SK-N-SH treated with all-trans-retinoic acid at 6 μM for 48 hours (cell line): ENCODE measurements around the gene MTPN.

ENCODE experiments used
- ATAC-seq: fragments of 200-7000 bp; cut with Tn5 transposase; 3 replicates; pipeline ENCODE4 v1.9.1; 2020; ENCODE audit warnings: mild to moderate bottlenecking, moderate library complexity
- ARNTL ChIP-seq: fragments of 450-650 bp; formaldehyde crosslinking; IDR thresholded peaks from 2 replicates; pipeline ENCODE4 v1.5.0; 2020; ENCODE audit warnings: low read depth, mild to moderate bottlenecking, moderate library complexity, borderline replicate concordance
- BACH2 ChIP-seq: fragments of 250-450 bp; sonication (Bioruptor Pico); IDR thresholded peaks from 2 replicates; pipeline ENCODE4 v1.9.0; 2021; ENCODE audit warnings: mild to moderate bottlenecking, borderline replicate concordance
- CREB5 ChIP-seq: fragments of 250-450 bp; sonication (Bioruptor Pico); IDR thresholded peaks from 2 replicates; pipeline ENCODE4 v1.5.1; 2020; ENCODE audit warnings: low read depth, mild to moderate bottlenecking, moderate library complexity
- CSDC2 ChIP-seq: fragments of 250-450 bp; sonication (Bioruptor Pico); IDR thresholded peaks from 2 replicates; pipeline ENCODE4 v1.5.0; 2020; ENCODE audit warnings: mild to moderate bottlenecking, moderate library complexity
- CSRNP3 ChIP-seq: fragments of 250-450 bp; sonication (Bioruptor Pico); IDR thresholded peaks from 2 replicates; pipeline ENCODE4 v1.5.1; 2021; ENCODE audit warnings: mild to moderate bottlenecking, moderate library complexity
- ESRRG ChIP-seq: fragments of 250-450 bp; sonication (Bioruptor Pico); IDR thresholded peaks from 2 replicates; pipeline ENCODE4 v1.6.1; 2021; ENCODE audit warnings: mild to moderate bottlenecking
- GLIS3 ChIP-seq: fragments of 250-450 bp; sonication (Bioruptor Pico); IDR thresholded peaks from 2 replicates; pipeline ENCODE4 v1.5.0; 2020; ENCODE audit warnings: mild to moderate bottlenecking, moderate library complexity
- ISL1 ChIP-seq: fragments of 250-450 bp; sonication (Bioruptor Pico); IDR thresholded peaks from 2 replicates; pipeline ENCODE4 v2.1.2; 2022; ENCODE audit warnings: mild to moderate bottlenecking, moderate library complexity
- OSR1 ChIP-seq: fragments of 250-450 bp; sonication (Bioruptor Pico); IDR thresholded peaks from 2 replicates; pipeline ENCODE4 v1.8.0; 2022; ENCODE audit warnings: moderate library complexity, mild to moderate bottlenecking, inconsistent platforms
- PATZ1 ChIP-seq: fragments of 250-450 bp; sonication (Bioruptor Pico); IDR thresholded peaks from 2 replicates; pipeline ENCODE4 v1.8.0; 2020; ENCODE audit warnings: mild to moderate bottlenecking, moderate library complexity, borderline replicate concordance
- POU6F1 ChIP-seq: fragments of 250-450 bp; sonication (Bioruptor Pico); IDR thresholded peaks from 2 replicates; pipeline ENCODE4 v1.8.0; 2021; ENCODE audit warnings: low read depth, mild to moderate bottlenecking, moderate library complexity, borderline replicate concordance
- PPARA ChIP-seq: fragments of 250-450 bp; sonication (Bioruptor Pico); IDR thresholded peaks from 2 replicates; pipeline ENCODE4 v1.5.0; 2020; ENCODE audit warnings: mild to moderate bottlenecking, borderline replicate concordance
- RARB ChIP-seq: fragments of 250-450 bp; sonication (Bioruptor Pico); IDR thresholded peaks from 2 replicates; pipeline ENCODE4 v1.8.0; 2021; ENCODE audit warnings: mild to moderate bottlenecking, moderate library complexity
- SNAI2 ChIP-seq: fragments of 250-450 bp; sonication (Bioruptor Pico); IDR thresholded peaks from 2 replicates; pipeline ENCODE4 v1.5.0; 2020; ENCODE audit warnings: mild to moderate bottlenecking, moderate library complexity
- TCF4 ChIP-seq: fragments of 250-450 bp; sonication (Bioruptor Pico); IDR thresholded peaks from 2 replicates; pipeline ENCODE4 v1.8.0; 2021; ENCODE audit warnings: mild to moderate bottlenecking, moderate library complexity, borderline replicate concordance
- TOX ChIP-seq: fragments of 250-450 bp; sonication (Bioruptor Pico); IDR thresholded peaks from 2 replicates; pipeline ENCODE4 v1.8.0; 2021; ENCODE audit warnings: mild to moderate bottlenecking, moderate library complexity, borderline replicate concordance
- TSHZ2 ChIP-seq: fragments of 250-450 bp; sonication (Bioruptor Pico); IDR thresholded peaks from 2 replicates; pipeline ENCODE4 v1.5.0; 2020; ENCODE audit warnings: mild to moderate bottlenecking, moderate library complexity
- ZC3H10 ChIP-seq: fragments of 250-450 bp; sonication (Bioruptor Pico); IDR thresholded peaks from 2 replicates; pipeline ENCODE4 v1.5.1; 2021; ENCODE audit warnings: mild to moderate bottlenecking, moderate library complexity
- ZFP3 ChIP-seq: fragments of 250-450 bp; sonication (Bioruptor Pico); IDR thresholded peaks from 2 replicates; pipeline ENCODE4 v1.5.0; 2020; ENCODE audit warnings: mild to moderate bottlenecking, moderate library complexity
- ZFP30 ChIP-seq: fragments of 450-650 bp; formaldehyde crosslinking; IDR thresholded peaks from 2 replicates; pipeline ENCODE4 v1.5.0; 2022; ENCODE audit warnings: mild to moderate bottlenecking, moderate library complexity
- ZNF565 ChIP-seq: fragments of 450-650 bp; formaldehyde crosslinking; conservative IDR thresholded peaks from 2 replicates; pipeline ENCODE4 v1.5.0; 2020; ENCODE audit warnings: low read depth, mild to moderate bottlenecking, moderate library complexity
- ZNF70 ChIP-seq: fragments of 450-650 bp; formaldehyde crosslinking; IDR thresholded peaks from 2 replicates; pipeline ENCODE4 v1.5.0; 2020; ENCODE audit warnings: mild to moderate bottlenecking, moderate library complexity
- ZNF8 ChIP-seq: fragments of 450-650 bp; formaldehyde crosslinking; IDR thresholded peaks from 2 replicates; pipeline ENCODE4 v1.5.0; 2020; ENCODE audit warnings: mild to moderate bottlenecking, moderate library complexity

The MTPN gene

GRCh38 chr7:135930565-135931461 is 46.3 kb downstream of the MTPN start:
- TF ChIP-seq ZNF70 (no peak), ZC3H10 (CRISPR knock-in tag) (no peak), ZFP30 (CRISPR knock-in tag) (no peak), BACH2 (no peak), RARB (CRISPR knock-in tag) (no peak), PPARA (CRISPR knock-in tag) (no peak), PATZ1 (CRISPR knock-in tag) (no peak), ZFP3 (CRISPR knock-in tag) (no peak), ESRRG (CRISPR knock-in tag) (no peak), TSHZ2 (no peak), TCF4 (no peak), CSDC2 (CRISPR knock-in tag) (no peak), CREB5 (CRISPR knock-in tag) (no peak), GLIS3 (CRISPR knock-in tag) (no peak), SNAI2 (CRISPR knock-in tag) (no peak), POU6F1 (no peak), OSR1 (no peak), CSRNP3 (CRISPR knock-in tag) (no peak), TOX (CRISPR knock-in tag) (no peak), ZNF565 (CRISPR knock-in tag) (no peak)
- peak; percentile 91 for ATAC-seq

- no peak for TF ChIP-seq TOX (CRISPR knock-in tag)
- TF ChIP-seq ESRRG (CRISPR knock-in tag): no peak
- no peak for TF ChIP-seq ZNF565 (CRISPR knock-in tag)
- no peak for TF ChIP-seq ZNF8 (CRISPR knock-in tag)
- TF ChIP-seq PPARA (CRISPR knock-in tag): no peak
- no peak for TF ChIP-seq GLIS3 (CRISPR knock-in tag)
- TF ChIP-seq ZNF70: no peak
- TF ChIP-seq TCF4: 0 out of 2 replicates have a peak, but pooled peaks have one; percentile 36
- no peak for TF ChIP-seq PATZ1 (CRISPR knock-in tag)
- no peak for TF ChIP-seq POU6F1
- no peak for TF ChIP-seq RARB (CRISPR knock-in tag)
- TF ChIP-seq ISL1: 0 out of 2 replicates have a peak, but pooled peaks have one; percentile 10
- no peak for TF ChIP-seq BACH2
- TF ChIP-seq ARNTL (CRISPR knock-in tag): no peak
- no peak for TF ChIP-seq ZC3H10 (CRISPR knock-in tag)
These were observed 47.4 kb downstream of the MTPN start for GRCh38 chr7:135929722-135930141.

More at GRCh38 chr7:135929722-135930141, 47.4 kb downstream of the MTPN start:
- ATAC-seq: no peak
